Smooth muscle cell (in vitro differentiated cells): ENCODE measurements around the gene ANKS4B. TPM values are rescaled to one million over a fixed set of nuclear protein-coding genes. Genes with fewer than 3 reads are reported as not detected.

Source experiments
- DNase-seq: peaks from one replicate; lab custom pipeline; 2025; ENCODE audit not compliant: unreplicated experiment; lab: John Stamatoyannopoulos, UW
- H2AFZ ChIP-seq: fragments of 200-600 bp; sonication (generic); 2 replicates; pipeline ENCODE4 v1.6.0; 2016; ENCODE audit warnings: antibody characterized with exemption, low read depth, mild to moderate bottlenecking
- H3F3A ChIP-seq: fragments of 200-600 bp; sonication (generic); 2 replicates; pipeline ENCODE4 v1.6.0; 2017; ENCODE audit warnings: antibody characterized with exemption, low read depth
- H3K27ac ChIP-seq: fragments of 200-600 bp; sonication (generic); 2 replicates; pipeline ENCODE4 v1.5.1; 2016; ENCODE audit warnings: low read depth, mild to moderate bottlenecking
- H3K27me3 ChIP-seq: fragments of 200-600 bp; sonication (generic); 2 replicates; pipeline ENCODE4 v1.6.1; 2016; ENCODE audit warnings: low read depth, mild to moderate bottlenecking
- H3K36me3 ChIP-seq: fragments of 200-600 bp; sonication (generic); 2 replicates; pipeline ENCODE4 v1.5.1; 2016; ENCODE audit warnings: low read depth
- H3K4me1 ChIP-seq: fragments of 200-600 bp; sonication (generic); 2 replicates; pipeline ENCODE4 v1.5.1; 2016; ENCODE audit warnings: low read depth
- H3K4me2 ChIP-seq: fragments of 200-600 bp; sonication (generic); 2 replicates; pipeline ENCODE4 v1.6.0; 2016; ENCODE audit warnings: mild to moderate bottlenecking
- H3K4me3 ChIP-seq: fragments of 200-600 bp; sonication (generic); 2 replicates; pipeline ENCODE4 v1.5.1; 2016; ENCODE audit warnings: mild to moderate bottlenecking
- H3K79me2 ChIP-seq: fragments of 200-600 bp; sonication (generic); 2 replicates; pipeline ENCODE4 v1.6.0; 2016; ENCODE audit warnings: low read depth, mild to moderate bottlenecking
- H3K9ac ChIP-seq: fragments of 200-600 bp; sonication (generic); 2 replicates; pipeline ENCODE4 v1.6.0; 2016; ENCODE audit warnings: low read depth
- H3K9me3 ChIP-seq: fragments of 200-600 bp; sonication (generic); replicated peaks from 2 replicates; pipeline ENCODE4 v1.5.1; 2016; ENCODE audit warnings: low read depth
- H4K20me1 ChIP-seq: fragments of 200-600 bp; sonication (generic); 2 replicates; pipeline ENCODE4 v1.6.0; 2016; ENCODE audit warnings: low read depth
- CTCF ChIP-seq: fragments of 200-600 bp; sonication (generic); IDR thresholded peaks from 2 replicates; pipeline ENCODE4 v1.5.1; 2017; ENCODE audit warnings: borderline replicate concordance, mild to moderate bottlenecking, antibody characterized with exemption; ENCODE audit not compliant: insufficient read depth, poor library complexity, severe bottlenecking
- WGBS: methylation state at CpG from one replicate; pipeline ENCODE4 v1.1.7; 2016; ENCODE audit warnings: low lambda C conversion rate; 5-methylcytosine and 5-hydroxymethylcytosine counted together
- polyA plus RNA-seq: library from polyadenylated mRNA; unstranded; fragments of >200 nt; fragmentation: Nextera tagmentation; extraction: Ambion mirVana; gene quantifications from 2 replicates; pipeline ENCODE4 v1.2.1, GENCODE V29; 2016
- total RNA-seq: library from RNA; depleted of rRNA; stranded (reverse); fragments of >200 nt; gene quantifications from 2 replicates; pipeline ENCODE4 v1.2.3, GENCODE V29; 2014

The ANKS4B gene
- total and polyA plus RNA-seq, 2 experiments from 2014 or later, result not detected

- no peaks in the 10 kb centered on the region for H3K79me2 ChIP-seq
- no peak overlapping the region for H3K9ac ChIP-seq
- H4K20me1 ChIP-seq, result no peaks in the 10 kb centered on the region
- no peak for TF ChIP-seq CTCF
- H3F3A ChIP-seq, result no peaks in the 10 kb centered on the region
- H3K4me1 ChIP-seq, result no peaks in the 10 kb centered on the region
- H3K27me3 ChIP-seq, result peaks cover 13% of the 10 kb centered on the region
- DNase-seq, result no peak
- 86% methylated on average over 1 of the region's 1 CpG for WGBS
- no peaks in the 10 kb centered on the region for H3K9me3 ChIP-seq
- no peak overlapping the region for H3K4me2 ChIP-seq
- no peaks in the 10 kb centered on the region for H3K36me3 ChIP-seq
- no peak overlapping the region for H3K27ac ChIP-seq
- no peak overlapping the region for H2AFZ ChIP-seq
- no peak overlapping the region for H3K4me3 ChIP-seq
Observed at GRCh38 chr16:21197112-21197511, 36.4 kb upstream of the ANKS4B start.

GRCh38 chr16:21197621-21198020 lies 35.9 kb upstream of the ANKS4B start:
- H3K27ac ChIP-seq, result no peak overlapping the region
- H3K4me1 ChIP-seq, result no peaks in the 10 kb centered on the region
- H3K9me3 ChIP-seq, result no peaks in the 10 kb centered on the region
- H3K79me2 ChIP-seq, result no peaks in the 10 kb centered on the region
- no peak overlapping the region for H2AFZ ChIP-seq
- H3K4me3 ChIP-seq, result no peak overlapping the region
- H3K27me3 ChIP-seq, result peaks cover 17% of the 10 kb centered on the region
- no peaks in the 10 kb centered on the region for H3K36me3 ChIP-seq
- no peak overlapping the region for H3K4me2 ChIP-seq
- no peaks in the 10 kb centered on the region for H4K20me1 ChIP-seq
- no peak for DNase-seq
- no peak for TF ChIP-seq CTCF
- H3F3A ChIP-seq, result no peaks in the 10 kb centered on the region
- WGBS, result 86% methylated on average over 3 of the region's 3 CpGs
- no peak overlapping the region for H3K9ac ChIP-seq

GRCh38 chr16:21199607-21200218 lies 33.8 kb upstream of the ANKS4B start:
- H2AFZ ChIP-seq, result no peak overlapping the region
- no peak for DNase-seq
- no peak overlapping the region for H3K4me3 ChIP-seq
- H3K4me1 ChIP-seq, result no peaks in the 10 kb centered on the region
- no peaks in the 10 kb centered on the region for H4K20me1 ChIP-seq
- no peaks in the 10 kb centered on the region for H3F3A ChIP-seq
- peaks cover 17% of the 10 kb centered on the region for H3K27me3 ChIP-seq
- H3K9me3 ChIP-seq, result no peaks in the 10 kb centered on the region
- TF ChIP-seq CTCF, result no peak
- H3K36me3 ChIP-seq, result no peaks in the 10 kb centered on the region
- no peak overlapping the region for H3K27ac ChIP-seq
- WGBS, result 82% methylated on average over 5 of the region's 5 CpGs
- no peak overlapping the region for H3K9ac ChIP-seq
- H3K79me2 ChIP-seq, result no peaks in the 10 kb centered on the region
- no peak overlapping the region for H3K4me2 ChIP-seq

- Histone ChIP-seq H3K4me2 (no peak overlapping the region), H3K36me3 (no peaks in the 10 kb centered on the region), H3K27me3 (peaks cover 17% of the 10 kb centered on the region), H3K79me2 (no peaks in the 10 kb centered on the region), H3F3A (no peaks in the 10 kb centered on the region), H2AFZ (no peak overlapping the region), H3K9me3 (no peaks in the 10 kb centered on the region), H3K9ac (no peak overlapping the region), H3K27ac (no peak overlapping the region), H3K4me3 (no peak overlapping the region), H3K4me1 (no peaks in the 10 kb centered on the region), H4K20me1 (no peaks in the 10 kb centered on the region)
- DNase-seq, result no peak
- no peak for TF ChIP-seq CTCF
- 49% methylated on average over 7 of the region's 7 CpGs for WGBS
Observed at GRCh38 chr16:21203155-21203797, 30.2 kb upstream of the ANKS4B start.
